Fibroblast of lung (primary cell): ENCODE data around the gene CDC16. TPM values are rescaled to one million over a fixed set of nuclear protein-coding genes. Genes with fewer than 3 reads are reported as not detected.

Source experiments
- DNase-seq, 2 donors: peaks; one replicate each; pipeline versions ENCODE4 v3.0.0 to v3.0.0-alpha.2; 2010; ENCODE audit warnings: low read depth in 2 of 2
- H2AFZ ChIP-seq: 2 replicates; pipeline ENCODE4 v1.5.1; 2012; ENCODE audit warnings: low read length, control low read depth, inconsistent platforms
- H3K27ac ChIP-seq: 2 replicates; pipeline ENCODE4 v1.5.1; 2011; ENCODE audit warnings: low read length, control low read depth; ENCODE audit not compliant: insufficient read depth
- H3K27me3 ChIP-seq: 2 replicates; pipeline ENCODE4 v1.5.1; 2011; ENCODE audit warnings: mild to moderate bottlenecking, low read length; ENCODE audit not compliant: control insufficient read depth, insufficient read depth
- H3K36me3 ChIP-seq: 2 replicates; pipeline ENCODE4 v1.5.1; 2011; ENCODE audit warnings: low read length; ENCODE audit not compliant: control insufficient read depth, insufficient read depth
- H3K4me1 ChIP-seq: 2 replicates; pipeline ENCODE4 v1.5.1; 2011; ENCODE audit warnings: low read length; ENCODE audit not compliant: control insufficient read depth, insufficient read depth; ENCODE audit errors: extremely low read depth
- H3K4me2 ChIP-seq: 2 replicates; pipeline ENCODE4 v1.5.1; 2011; ENCODE audit warnings: low read length, control low read depth; ENCODE audit not compliant: insufficient read depth; ENCODE audit errors: extremely low read depth
- H3K4me3 ChIP-seq, 4 experiments: fragments of 200-600 bp in 1 of 4; sonication (generic) in 1 of 4; replicated peaks in 1 of 4; 2 replicates each; pipeline ENCODE4 v1.5.1; 2011 to 2016; ENCODE audit warnings: low read length in 4 of 4, low read depth in 3 of 4, mild to moderate bottlenecking in 3 of 4, control low read depth in 2 of 4, inconsistent platforms in 1 of 4, mixed read lengths in 1 of 4; ENCODE audit not compliant: insufficient read depth in 1 of 4; ENCODE audit errors: control extremely low read depth in 1 of 4
- H3K79me2 ChIP-seq: 2 replicates; pipeline ENCODE4 v1.5.1; 2012; ENCODE audit warnings: mild to moderate bottlenecking, low read length, inconsistent platforms; ENCODE audit not compliant: control insufficient read depth, insufficient read depth
- H3K9ac ChIP-seq: 2 replicates; pipeline ENCODE4 v1.5.1; 2011; ENCODE audit warnings: mild to moderate bottlenecking, low read length, control low read depth; ENCODE audit not compliant: insufficient read depth
- H3K9me3 ChIP-seq: 2 replicates; pipeline ENCODE4 v1.5.1; 2012; ENCODE audit warnings: low read depth, low read length; ENCODE audit not compliant: control insufficient read depth, insufficient read depth
- H4K20me1 ChIP-seq: 2 replicates; pipeline ENCODE4 v1.5.1; 2011; ENCODE audit warnings: low read length; ENCODE audit not compliant: control insufficient read depth, insufficient read depth; ENCODE audit errors: extremely low read depth
- EZH2 ChIP-seq: IDR thresholded peaks from 2 replicates; pipeline ENCODE4 v1.5.1; 2012; ENCODE audit warnings: low read length, control low read depth, mild to moderate bottlenecking; ENCODE audit errors: missing control alignments
- polyA plus RNA-seq, 2 donors: library from polyadenylated mRNA; depleted of rRNA in 1 of 2; stranded (reverse) in 1 of 2; unstranded in 1 of 2; fragments of >200 nt; gene quantifications; 2 replicates each; pipeline ENCODE4 v1.2.1, GENCODE V29; 2011 to 2012; ENCODE audit warnings: missing spikeins in 1 of 2
- total RNA-seq: library from RNA; depleted of rRNA; stranded (reverse); fragments of >200 nt; gene quantifications from 2 replicates; pipeline ENCODE4 v1.2.1, GENCODE V29; 2014
- TF ChIP-seq, protein P1 (sequence below), 2 donors: IDR thresholded peaks in 1 of 2; conservative IDR thresholded peaks in 1 of 2; 1 replicate in 1 of 2; 2 replicates in 1 of 2; pipeline ENCODE4 v1.5.1; 2011 to 2012; ENCODE audit warnings: low read length in 2 of 2, control low read depth in 1 of 2, inconsistent platforms in 1 of 2, low read depth in 1 of 2, mild to moderate bottlenecking in 1 of 2

Gene CDC16
- total and polyA plus RNA-seq, 2 donors (not counting 1 experiment from before 2014, with no cell fraction given) = 52.2 to 101 TPM

DNA sequence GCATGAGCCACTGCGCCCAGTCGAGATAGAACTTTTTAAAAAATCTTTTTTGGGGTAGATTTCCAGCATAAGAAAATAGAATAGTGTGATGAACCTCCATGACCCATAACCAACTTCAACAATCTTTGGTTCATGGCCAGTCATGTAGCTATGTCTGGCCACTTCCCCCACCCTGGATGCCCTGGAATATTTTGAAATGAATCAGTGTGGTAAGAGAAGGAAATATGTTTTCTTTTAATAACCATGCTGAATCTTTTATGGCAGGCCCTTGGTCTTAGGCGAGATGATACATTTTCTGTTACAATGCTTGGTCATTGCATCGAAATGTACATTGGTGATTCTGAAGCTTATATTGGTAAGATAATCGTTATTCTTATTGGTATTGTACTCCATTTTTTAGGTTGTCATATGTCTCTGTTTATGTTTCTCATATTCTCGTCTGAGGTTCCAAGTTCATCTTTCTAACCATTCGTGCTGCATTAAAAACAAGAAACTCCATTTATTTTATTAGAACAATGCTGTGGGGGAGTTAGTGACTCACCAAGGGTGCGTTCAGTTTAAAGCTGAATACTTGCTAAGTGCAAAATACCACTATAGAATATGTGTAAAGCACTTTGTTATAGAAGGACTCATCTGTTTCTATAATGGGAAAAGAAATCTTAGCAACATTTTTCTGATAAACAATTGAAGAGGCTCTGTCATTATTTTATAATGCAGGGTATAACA is 30.4 kb downstream of the CDC16 start:
- Histone ChIP-seq H3K9ac (no peak overlapping the region), H3K4me2 (no peak overlapping the region), H3K36me3 (peaks cover 20% of the 10 kb centered on the region)

DNA sequence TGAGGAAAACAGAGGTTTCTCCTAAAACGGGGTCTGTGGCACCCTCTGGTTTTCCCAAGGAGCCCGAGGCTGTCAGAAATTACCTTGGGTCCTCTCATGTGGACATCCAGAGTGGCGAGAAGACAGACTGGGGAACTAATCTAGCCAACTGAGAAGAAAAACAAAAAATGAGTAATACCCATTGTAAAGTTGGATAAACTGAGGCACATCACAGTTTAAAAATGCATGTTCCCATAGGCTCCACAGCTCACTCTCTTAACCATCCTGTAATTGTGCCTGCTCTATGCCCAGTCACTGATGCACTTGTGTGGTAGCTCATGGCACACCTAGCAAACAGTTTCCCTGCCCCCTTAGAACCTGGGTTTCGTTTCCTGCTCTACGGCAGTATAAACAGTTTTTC is 31.5 kb downstream of the CDC16 start:
- no peak overlapping the region for H3K4me3 ChIP-seq
- H2AFZ ChIP-seq = no peak overlapping the region
- no peak overlapping the region for H3K9ac ChIP-seq
- H3K4me2 ChIP-seq = no peak overlapping the region
- H3K27ac ChIP-seq = no peak overlapping the region
- H3K27me3 ChIP-seq = no peaks in the 10 kb centered on the region
- DNase-seq = no peak
- H3K79me2 ChIP-seq = no peaks in the 10 kb centered on the region
- no peaks in the 10 kb centered on the region for H3K4me1 ChIP-seq
- H3K36me3 ChIP-seq = peaks cover 20% of the 10 kb centered on the region
- H3K9me3 ChIP-seq = no peaks in the 10 kb centered on the region
- H4K20me1 ChIP-seq = no peaks in the 10 kb centered on the region
- TF ChIP-seq, protein P1, sequence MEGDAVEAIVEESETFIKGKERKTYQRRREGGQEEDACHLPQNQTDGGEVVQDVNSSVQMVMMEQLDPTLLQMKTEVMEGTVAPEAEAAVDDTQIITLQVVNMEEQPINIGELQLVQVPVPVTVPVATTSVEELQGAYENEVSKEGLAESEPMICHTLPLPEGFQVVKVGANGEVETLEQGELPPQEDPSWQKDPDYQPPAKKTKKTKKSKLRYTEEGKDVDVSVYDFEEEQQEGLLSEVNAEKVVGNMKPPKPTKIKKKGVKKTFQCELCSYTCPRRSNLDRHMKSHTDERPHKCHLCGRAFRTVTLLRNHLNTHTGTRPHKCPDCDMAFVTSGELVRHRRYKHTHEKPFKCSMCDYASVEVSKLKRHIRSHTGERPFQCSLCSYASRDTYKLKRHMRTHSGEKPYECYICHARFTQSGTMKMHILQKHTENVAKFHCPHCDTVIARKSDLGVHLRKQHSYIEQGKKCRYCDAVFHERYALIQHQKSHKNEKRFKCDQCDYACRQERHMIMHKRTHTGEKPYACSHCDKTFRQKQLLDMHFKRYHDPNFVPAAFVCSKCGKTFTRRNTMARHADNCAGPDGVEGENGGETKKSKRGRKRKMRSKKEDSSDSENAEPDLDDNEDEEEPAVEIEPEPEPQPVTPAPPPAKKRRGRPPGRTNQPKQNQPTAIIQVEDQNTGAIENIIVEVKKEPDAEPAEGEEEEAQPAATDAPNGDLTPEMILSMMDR (conservative IDR thresholded peaks at IDR 0.05 in 1 of 2, IDR thresholded peaks at IDR 0.05 in 1 of 2; ENCODE audit: low read depth in 1 of 2, low read length in 2 of 2) = no peak
- TF ChIP-seq EZH2 = no peak

More for the DNA sequence above, 30.4 kb downstream of the CDC16 start:
- Histone ChIP-seq H3K4me1 (no peaks in the 10 kb centered on the region), H3K4me3 (peak overlapping the region in 1 of 4 experiments; percentile 6), H3K79me2 (no peaks in the 10 kb centered on the region), H3K9me3 (no peaks in the 10 kb centered on the region), H4K20me1 (no peaks in the 10 kb centered on the region), H2AFZ (no peak overlapping the region), H3K27ac (no peak overlapping the region), H3K27me3 (no peaks in the 10 kb centered on the region)
- TF ChIP-seq EZH2 = no peak
- TF ChIP-seq, protein P1 (conservative IDR thresholded peaks at IDR 0.05 in 1 of 2, IDR thresholded peaks at IDR 0.05 in 1 of 2; ENCODE audit: low read depth in 1 of 2, low read length in 2 of 2) = no peak
- DNase-seq = peak; percentile 66 to 87

DNA sequence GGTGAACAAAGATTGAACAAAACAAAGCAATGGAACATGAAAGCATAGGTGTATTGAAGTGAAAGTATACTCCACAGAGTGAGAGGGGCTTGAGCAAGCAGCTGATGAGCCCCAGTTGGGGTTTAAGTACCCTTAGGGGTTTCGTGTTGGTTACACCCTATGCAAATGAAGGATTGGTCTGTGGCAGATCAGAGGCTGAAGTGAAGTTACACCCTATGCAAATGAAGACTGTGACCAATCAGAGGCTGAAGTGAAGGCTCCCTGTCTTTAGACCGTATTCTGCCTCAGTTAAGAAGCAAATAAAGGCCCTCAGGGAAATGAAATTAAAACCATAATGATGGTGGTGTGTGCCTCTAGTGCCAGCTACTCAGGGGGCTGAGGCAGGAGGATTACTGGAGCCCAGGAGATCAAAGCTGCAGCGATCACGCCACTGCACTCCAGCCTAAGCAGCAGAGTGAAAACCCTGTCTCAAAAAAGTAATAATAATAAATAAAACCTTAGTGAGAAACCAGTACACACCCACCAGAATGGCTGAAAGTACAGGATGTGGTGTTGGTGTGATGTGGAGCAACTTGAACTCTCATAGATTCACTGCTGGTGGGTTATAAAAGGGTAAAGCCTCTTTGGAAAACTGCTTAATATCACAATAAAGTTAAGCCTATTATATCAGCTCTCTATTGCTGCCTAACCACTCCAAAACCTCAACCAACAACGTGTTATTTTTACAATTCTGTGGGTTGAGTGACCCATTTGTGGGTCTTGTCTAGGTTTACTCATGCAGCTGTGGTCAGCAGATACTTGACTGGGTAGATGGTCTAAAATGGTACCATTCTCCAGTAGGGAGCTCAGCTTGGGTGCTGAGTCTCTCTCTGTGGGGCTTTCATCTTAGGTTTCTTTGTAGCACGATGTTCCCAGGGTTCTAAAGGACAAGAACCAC is 33.9 kb downstream of the CDC16 start:
- Histone ChIP-seq H3K27ac (no peak overlapping the region), H3K27me3 (no peaks in the 10 kb centered on the region), H3K9me3 (no peaks in the 10 kb centered on the region), H2AFZ (no peak overlapping the region), H3K4me1 (no peaks in the 10 kb centered on the region), H3K9ac (no peak overlapping the region), H3K4me2 (no peak overlapping the region), H3K79me2 (no peaks in the 10 kb centered on the region), H3K36me3 (peaks cover 18% of the 10 kb centered on the region), H4K20me1 (no peaks in the 10 kb centered on the region), H3K4me3 (no peak overlapping the region)
- no peak for TF ChIP-seq EZH2
- TF ChIP-seq, protein P1 (conservative IDR thresholded peaks at IDR 0.05 in 1 of 2, IDR thresholded peaks at IDR 0.05 in 1 of 2; ENCODE audit: low read depth in 1 of 2, low read length in 2 of 2) = no peak
- peak in 1 of 2 donors; percentile 69 for DNase-seq
